Spleen (tissue), 11 donors: Measurements from ENCODE around the gene CBFA2T2. TPM values are rescaled to one million over a fixed set of nuclear protein-coding genes. Genes with fewer than 3 reads are reported as not detected.
A peak's percentile ranks its signal among the peaks of the same experiment; 100 is the strongest.

ENCODE experiments used
- DNase-seq: peaks from one replicate; pipeline ENCODE4 v3.0.0-alpha.2; 2020
- H3K27ac ChIP-seq, 8 donors: fragments of 200-600 bp; sonication (generic) in 7 of 8; 1 replicate in 4 of 8; 2 replicates in 4 of 8; pipeline versions ENCODE4 v1.5.0 to v1.8.0; 2016 to 2021; ENCODE audit warnings: inconsistent platforms in 4 of 8, mild to moderate bottlenecking in 4 of 8, moderate library complexity in 1 of 8
- H3K27me3 ChIP-seq, 7 donors: fragments of 200-600 bp; sonication (generic) in 6 of 7; replicated peaks in 1 of 7; 1 replicate in 4 of 7; 2 replicates in 3 of 7; pipeline versions ENCODE4 v1.5.0 to v1.8.0; 2016 to 2021; ENCODE audit warnings: inconsistent platforms in 3 of 7, mild to moderate bottlenecking in 1 of 7
- H3K36me3 ChIP-seq, 6 donors: fragments of 200-600 bp; sonication (generic) in 5 of 6; 1 replicate in 4 of 6; 2 replicates in 2 of 6; pipeline versions ENCODE4 v1.5.0 to v1.8.0; 2016 to 2021; ENCODE audit warnings: inconsistent platforms in 2 of 6
- H3K4me1 ChIP-seq, 6 donors: fragments of 200-600 bp; sonication (generic) in 5 of 6; 1 replicate in 3 of 6; 2 replicates in 3 of 6; pipeline versions ENCODE4 v1.5.0 to v1.8.0; 2016 to 2021; ENCODE audit warnings: inconsistent platforms in 3 of 6
- H3K4me3 ChIP-seq, 8 donors: fragments of 200-600 bp; sonication (generic) in 7 of 8; 1 replicate in 4 of 8; 2 replicates in 4 of 8; pipeline versions ENCODE4 v1.5.0 to v1.8.0; 2016 to 2021; ENCODE audit warnings: inconsistent platforms in 4 of 8, mild to moderate bottlenecking in 4 of 8, moderate library complexity in 2 of 8
- H3K9me3 ChIP-seq, 8 donors: fragments of 200-600 bp; sonication (generic) in 7 of 8; 1 replicate in 4 of 8; 2 replicates in 4 of 8; pipeline versions ENCODE4 v1.5.0 to v1.8.0; 2016 to 2021; ENCODE audit warnings: inconsistent platforms in 4 of 8
- POLR2A ChIP-seq, 3 donors: fragments of 450-650 bp; IDR thresholded peaks; one replicate each; pipeline ENCODE4 v1.5.1; 2017; ENCODE audit warnings: antibody characterized with exemption in 3 of 3, mild to moderate bottlenecking in 1 of 3
- POLR2AphosphoS5 ChIP-seq, 3 donors: sonication (generic); formaldehyde crosslinking; IDR thresholded peaks; one replicate each; pipeline ENCODE4 v1.5.1; 2017; ENCODE audit warnings: antibody characterized with exemption in 3 of 3
- WGBS, 5 donors: extraction: QIAGEN DNeasy Blood & Tissue Kit in 3 of 5; methylation state at CpG; one replicate each; pipeline versions ENCODE4 v1.1.5 to v1.1.7; 2013 to 2018; 5-methylcytosine and 5-hydroxymethylcytosine counted together
- intact Hi-C: fragments of 100-400 bp; cut with DNase I; formaldehyde crosslinking; loops from one replicate; pipeline ENCODE4 v1.15.0; 2023; ENCODE audit warnings: low total_unique reads
- polyA plus RNA-seq, 3 donors: library from polyadenylated mRNA; stranded (reverse); fragments of 200-250 nt; gene quantifications; one replicate each; pipeline ENCODE4 v1.2.1, GENCODE V29; 2013
- total RNA-seq, 7 donors: library from RNA; depleted of rRNA in 3 of 7; stranded (reverse); fragments of >200 nt in 3 of 7; fragmentation: NEBNext Ultra II Directional in 4 of 7; extraction: Animal tissue kit (Norgen Biotek cat#: 25700) in 4 of 7; gene quantifications; one replicate each; pipeline versions ENCODE4 v1.1.0 to v1.2.1, GENCODE V29; 2016 to 2021
- TF ChIP-seq, protein P1 (sequence below), 11 experiments: fragments of 200-600 bp in 7 of 11; fragments of 450-650 bp in 4 of 11; sonication (generic) in 4 of 11; IDR thresholded peaks in 8 of 11; conservative IDR thresholded peaks in 3 of 11; 1 replicate in 7 of 11; 2 replicates in 4 of 11; pipeline versions ENCODE4 v1.4.0 to v1.8.0; 2016 to 2021; ENCODE audit warnings: antibody characterized with exemption in 11 of 11, inconsistent platforms in 4 of 11, mild to moderate bottlenecking in 1 of 11
- donor health status: healthy with polysubstance abuse.
- donor health status: DM: no; HTN: no; CAD: no; lungs with moderate emphysema.
- donor health status: DM: no; HTN: no; CAD: no.
- donor health status: Bipolar disorder and iron deficiency.
- donor health status: healthy.
- donor health status: DM: no; HTN: no; CAD: no.
- donor health status: DM: yes; HTN: yes; CAD: no.

CBFA2T2 gene
- total and polyA plus RNA-seq, 10 donors = 3.3 to 25.4 (median 17.8) TPM

GRCh38 chr20:33563788-33564187 lies 73.9 kb downstream of the CBFA2T2 start:
- Histone ChIP-seq H3K9me3 (no peaks in the 10 kb centered on the region), H3K27ac (no peak overlapping the region), H3K36me3 (peaks cover 0 to 4% (median 0%) of the 10 kb centered on the region in 6 donors), H3K27me3 (no peaks in the 10 kb centered on the region), H3K4me1 (peaks cover 6 to 49% (median 23%) of the 10 kb centered on the region in 6 donors), H3K4me3 (no peak overlapping the region)
- 92 to 95% (median 94%) methylated on average over 8 of the region's 8 CpGs for WGBS, 5 donors
- no peak for DNase-seq
- intact Hi-C loops = no loop called here
- TF ChIP-seq, protein P1, sequence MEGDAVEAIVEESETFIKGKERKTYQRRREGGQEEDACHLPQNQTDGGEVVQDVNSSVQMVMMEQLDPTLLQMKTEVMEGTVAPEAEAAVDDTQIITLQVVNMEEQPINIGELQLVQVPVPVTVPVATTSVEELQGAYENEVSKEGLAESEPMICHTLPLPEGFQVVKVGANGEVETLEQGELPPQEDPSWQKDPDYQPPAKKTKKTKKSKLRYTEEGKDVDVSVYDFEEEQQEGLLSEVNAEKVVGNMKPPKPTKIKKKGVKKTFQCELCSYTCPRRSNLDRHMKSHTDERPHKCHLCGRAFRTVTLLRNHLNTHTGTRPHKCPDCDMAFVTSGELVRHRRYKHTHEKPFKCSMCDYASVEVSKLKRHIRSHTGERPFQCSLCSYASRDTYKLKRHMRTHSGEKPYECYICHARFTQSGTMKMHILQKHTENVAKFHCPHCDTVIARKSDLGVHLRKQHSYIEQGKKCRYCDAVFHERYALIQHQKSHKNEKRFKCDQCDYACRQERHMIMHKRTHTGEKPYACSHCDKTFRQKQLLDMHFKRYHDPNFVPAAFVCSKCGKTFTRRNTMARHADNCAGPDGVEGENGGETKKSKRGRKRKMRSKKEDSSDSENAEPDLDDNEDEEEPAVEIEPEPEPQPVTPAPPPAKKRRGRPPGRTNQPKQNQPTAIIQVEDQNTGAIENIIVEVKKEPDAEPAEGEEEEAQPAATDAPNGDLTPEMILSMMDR (IDR thresholded peaks at IDR 0.05 in 8 of 11, conservative IDR thresholded peaks at IDR 0.05 in 3 of 11) = no peak
- no peak for TF ChIP-seq POLR2AphosphoS5 (IDR thresholded peaks at IDR 0.05)

DNA sequence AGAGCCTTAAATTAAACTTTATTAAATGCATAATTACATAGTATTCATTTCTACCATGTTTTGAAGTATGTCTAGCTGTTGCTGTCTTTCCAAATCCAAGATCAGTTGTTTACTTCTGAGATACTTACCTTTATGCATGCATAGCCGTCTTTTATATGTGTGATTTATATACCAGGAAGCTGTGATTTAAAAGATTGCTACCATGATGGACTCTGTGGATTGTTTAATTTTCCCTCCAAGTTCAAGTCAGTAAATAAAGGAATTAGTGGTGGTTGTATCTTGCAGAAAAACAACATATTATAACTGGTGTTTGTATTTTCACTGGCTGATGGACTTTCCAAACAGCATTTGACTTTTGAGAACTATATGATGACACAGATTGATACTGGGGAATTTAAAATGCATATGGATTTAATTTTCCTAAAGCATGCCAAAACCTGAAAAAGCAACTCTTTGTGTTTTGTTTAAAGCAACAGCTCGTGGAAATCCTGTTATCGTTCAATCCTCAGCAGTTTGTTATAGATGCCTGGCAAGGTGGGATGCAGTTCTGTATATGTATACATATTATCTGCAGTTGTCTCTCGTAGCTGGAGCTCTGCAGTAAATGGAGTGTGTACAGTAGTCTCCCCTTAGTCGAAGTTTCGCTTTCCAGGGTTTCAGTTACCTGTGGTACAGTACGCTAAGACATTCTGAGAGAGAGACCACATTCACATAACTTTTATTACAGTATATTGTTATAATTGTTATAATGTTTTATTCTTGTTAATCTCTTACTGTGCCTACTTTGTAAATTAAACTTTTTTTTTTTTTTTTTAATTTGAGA lies 77.1 kb downstream of the CBFA2T2 start:
- TF ChIP-seq, protein P1 (IDR thresholded peaks at IDR 0.05 in 8 of 11, conservative IDR thresholded peaks at IDR 0.05 in 3 of 11) = no peak
- TF ChIP-seq POLR2A (IDR thresholded peaks at IDR 0.05) = no peak
- TF ChIP-seq POLR2AphosphoS5 (IDR thresholded peaks at IDR 0.05) = no peak
- Histone ChIP-seq H3K4me1 (peaks cover 13 to 55% (median 33%) of the 10 kb centered on the region in 6 donors), H3K27me3 (no peaks in the 10 kb centered on the region), H3K9me3 (no peaks in the 10 kb centered on the region), H3K4me3 (no peak overlapping the region), H3K36me3 (no peaks in the 10 kb centered on the region), H3K27ac (no peak overlapping the region)
- 85 to 94% (median 88%) methylated on average over 7 of the region's 7 CpGs for WGBS, 5 donors
- intact Hi-C loops = no loop called here
- DNase-seq = no peak

- 95 to 99% (median 98%) methylated on average over 4 of the region's 4 CpGs for WGBS, 5 donors
Observed at GRCh38 chr20:33567949-33568348, 78.1 kb downstream of the CBFA2T2 start.

GRCh38 chr20:33568378-33568777 lies 78.5 kb downstream of the CBFA2T2 start:
- TF ChIP-seq, protein P1 (IDR thresholded peaks at IDR 0.05 in 8 of 11, conservative IDR thresholded peaks at IDR 0.05 in 3 of 11) = no peak
- TF ChIP-seq POLR2AphosphoS5 (IDR thresholded peaks at IDR 0.05) (peak in 2 of 3 donors; percentile 29 to 51), POLR2A (IDR thresholded peaks at IDR 0.05) (no peak)
- Histone ChIP-seq H3K9me3 (no peaks in the 10 kb centered on the region), H3K4me3 (no peak overlapping the region), H3K36me3 (no peaks in the 10 kb centered on the region), H3K4me1 (peaks cover 6 to 48% (median 26%) of the 10 kb centered on the region in 6 donors), H3K27ac (peak overlapping the region in 3 of 8 donors; percentile 12 to 19 (median 15)), H3K27me3 (no peaks in the 10 kb centered on the region)
- intact Hi-C loops = no loop called here
- 51 to 80% (median 63%) methylated on average over 9 of the region's 9 CpGs for WGBS, 5 donors
- DNase-seq = no peak

More at GRCh38 chr20:33567949-33568348, 78.1 kb downstream of the CBFA2T2 start:
- peaks cover 6 to 52% (median 28%) of the 10 kb centered on the region in 6 donors for H3K4me1 ChIP-seq
- intact Hi-C loops = no loop called here
- H3K27ac ChIP-seq = no peak overlapping the region
- DNase-seq = no peak
- no peak overlapping the region for H3K4me3 ChIP-seq
- no peak for TF ChIP-seq POLR2AphosphoS5 (IDR thresholded peaks at IDR 0.05)
- no peak for TF ChIP-seq POLR2A (IDR thresholded peaks at IDR 0.05)
- no peaks in the 10 kb centered on the region for H3K27me3 ChIP-seq
- H3K9me3 ChIP-seq = no peaks in the 10 kb centered on the region
- no peaks in the 10 kb centered on the region for H3K36me3 ChIP-seq
